ENCODE measurements around the gene BCL2L2.

GRCh38 chr14:23306412-23307145 lies at the start of gene BCL2L2:
- TF ChIP-seq POLR2AphosphoS5 (IDR thresholded peaks at IDR 0.05) = peak; percentile 72 to 86
- TF ChIP-seq CTCF (IDR thresholded peaks at IDR 0.05) = no peak
